Activated CD8-positive, alpha-beta memory T cell treated with anti-CD3 and anti-CD28 coated beads for 36 hours (primary cell): ENCODE measurements around the gene SPIRE1. TPM values are rescaled to one million over a fixed set of nuclear protein-coding genes. Genes with fewer than 3 reads are reported as not detected.

ENCODE experiments used
- CTCF ChIA-PET: fragments of 350-600 bp; sonication (Branson Sonifier 250); formaldehyde crosslinking; loops from one replicate; lab custom pipeline; 2021; ENCODE audit warnings: antibody characterized with exemption; lab: Charles Lee
- POLR2A ChIA-PET: fragments of 350-600 bp; sonication (Branson Sonifier 250); formaldehyde crosslinking; loops from one replicate; lab custom pipeline; 2021; ENCODE audit warnings: antibody characterized with exemption; lab: Charles Lee
- total RNA-seq, 2 experiments: library from RNA; stranded (reverse); gene quantifications; one replicate each; pipeline ENCODE4 v1.2.3, GENCODE V29; 2021

Gene SPIRE1
- total RNA-seq, 2 experiments from 2014 or later: 8.7 to 9.5 TPM

DNA sequence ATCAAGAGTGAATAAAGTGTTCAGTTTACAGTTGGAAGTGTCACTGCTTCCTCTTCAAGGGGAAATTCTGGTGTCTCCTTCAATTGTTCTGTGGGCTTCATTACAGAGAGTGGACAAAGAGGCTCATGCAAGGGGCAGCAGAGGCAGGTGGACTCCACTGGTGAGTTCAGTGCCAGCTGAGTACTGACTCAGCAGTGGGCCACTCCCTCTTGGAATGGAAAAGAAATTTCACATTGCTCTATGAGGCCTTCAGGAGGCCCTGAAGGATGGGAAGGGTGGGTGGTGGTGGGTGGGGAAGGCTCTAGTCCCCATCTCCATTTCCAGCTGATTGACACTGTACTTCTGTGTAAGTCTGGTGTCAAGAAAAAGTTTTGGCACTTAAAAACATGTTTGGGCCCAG lies 183.8 kb downstream of the SPIRE1 start:
- POLR2A ChIA-PET: no interaction called here

DNA sequence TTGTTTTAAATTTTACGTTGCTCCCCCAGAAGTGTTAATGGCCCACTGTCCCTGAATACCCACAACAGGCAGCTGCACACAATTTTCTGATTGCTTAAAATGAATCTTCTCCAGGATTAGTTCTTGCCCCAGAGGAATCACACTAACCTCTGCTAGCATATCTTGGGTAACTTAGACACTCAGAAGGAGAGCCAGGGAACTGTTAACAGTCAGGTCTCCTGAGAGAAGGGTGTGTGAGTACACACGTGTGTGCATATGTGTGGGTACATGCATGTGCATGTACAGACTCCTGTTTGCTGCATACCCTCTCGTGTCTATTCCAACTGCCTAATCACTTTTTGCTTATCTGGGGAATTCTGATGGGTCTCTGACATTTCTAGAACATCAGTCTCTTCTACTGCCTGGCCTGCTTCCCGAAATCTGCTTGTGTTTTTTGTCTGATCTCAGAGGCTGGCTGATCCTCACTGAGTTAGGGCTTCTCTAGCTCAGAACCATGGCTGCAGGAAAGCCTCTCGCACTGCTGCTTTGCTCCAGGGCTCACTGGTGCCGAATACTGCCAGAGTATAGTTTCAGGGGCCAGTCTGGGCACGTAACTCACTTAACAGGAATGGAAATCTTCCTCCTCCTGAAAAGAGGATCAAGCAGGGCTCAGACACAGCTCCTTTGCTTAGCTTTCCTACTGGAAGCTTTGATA lies 187.4 kb downstream of the SPIRE1 start:
- CTCF ChIA-PET: no interaction called here

More for the DNA sequence above, 183.8 kb downstream of the SPIRE1 start:
- CTCF ChIA-PET: no interaction called here

DNA sequence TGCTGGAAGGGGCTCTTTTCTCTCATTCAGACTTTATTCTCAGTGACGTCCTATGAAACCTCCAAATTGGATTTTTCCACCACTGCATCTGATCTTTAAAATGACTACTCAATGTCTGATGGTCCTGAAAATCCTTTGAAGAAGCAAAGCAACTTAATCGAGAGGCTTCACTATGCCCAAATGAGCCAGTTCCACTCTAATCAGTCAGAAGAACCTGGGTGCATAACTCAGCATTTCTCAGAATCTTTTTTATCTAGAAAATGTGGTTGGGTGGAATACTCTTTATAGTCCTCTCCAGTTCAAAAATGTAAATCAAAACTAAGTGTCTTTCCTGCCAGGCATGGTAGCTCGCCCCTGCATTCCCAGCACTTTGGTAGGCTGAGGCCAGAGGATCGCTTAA lies 189.5 kb downstream of the SPIRE1 start:
- ChIA-PET POLR2A (no interaction called here), CTCF (no interaction called here)

More for the DNA sequence above, 187.4 kb downstream of the SPIRE1 start:
- POLR2A ChIA-PET: no interaction called here

DNA sequence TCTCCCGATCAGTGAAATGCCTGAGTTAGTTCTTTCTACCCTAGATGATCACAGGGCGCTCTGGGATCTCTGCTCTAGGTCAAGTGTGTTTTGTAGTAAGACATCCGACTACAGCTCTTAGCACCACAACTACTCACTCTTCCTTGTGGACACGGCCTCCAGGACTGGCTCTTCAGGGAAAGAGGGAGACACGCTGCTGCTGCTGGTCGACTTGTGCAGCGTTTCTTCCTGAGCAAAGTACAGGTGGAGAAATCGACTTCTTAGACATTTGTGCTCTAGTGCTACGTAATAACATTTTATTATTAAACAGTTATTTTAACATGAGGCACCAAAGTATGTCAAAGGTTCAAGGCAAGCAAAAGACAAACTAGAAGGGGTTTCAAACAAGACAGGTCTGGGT lies 193.2 kb downstream of the SPIRE1 start:
- ChIA-PET POLR2A (no interaction called here), CTCF (no interaction called here)

DNA sequence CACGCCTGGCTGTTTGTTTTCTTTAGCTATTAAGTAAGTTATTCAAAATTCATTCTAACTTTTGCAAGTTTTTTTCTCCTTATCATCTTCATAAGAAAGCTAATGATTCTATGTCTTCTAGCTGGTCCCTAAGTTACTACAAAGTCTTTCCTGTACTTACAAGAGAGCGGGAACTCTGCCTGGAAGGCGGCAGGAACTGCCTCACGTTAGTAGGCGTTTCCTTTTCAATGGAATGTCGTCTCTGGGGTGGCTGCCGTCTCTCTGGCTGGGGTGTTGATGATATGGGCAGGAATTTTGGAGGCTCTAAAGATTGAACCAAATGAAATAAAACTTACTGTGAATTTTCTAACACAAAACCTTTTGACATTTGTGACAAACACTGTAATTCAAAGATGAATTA lies 194.7 kb downstream of the SPIRE1 start:
- ChIA-PET POLR2A (no interaction called here), CTCF (no interaction called here)

DNA sequence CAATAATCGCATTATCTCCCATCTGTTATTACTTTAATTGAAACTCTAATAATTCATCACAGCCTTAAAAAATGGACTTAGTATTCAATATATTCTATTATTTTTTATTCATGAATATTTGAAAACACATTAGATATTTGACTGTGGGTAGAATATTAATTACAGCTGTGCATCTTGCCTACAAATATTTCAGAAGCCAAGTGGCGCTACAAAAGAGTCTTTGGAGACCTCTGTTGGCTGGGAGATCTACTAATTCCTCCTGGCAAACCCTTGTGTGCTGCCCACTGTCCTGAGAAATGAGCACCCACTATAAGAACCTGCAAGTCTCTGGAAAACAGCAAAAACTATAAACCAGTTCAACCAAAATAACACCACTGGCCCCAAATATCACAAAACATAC lies 195.7 kb downstream of the SPIRE1 start:
- POLR2A ChIA-PET: no interaction called here
- CTCF ChIA-PET: no interaction called here

DNA sequence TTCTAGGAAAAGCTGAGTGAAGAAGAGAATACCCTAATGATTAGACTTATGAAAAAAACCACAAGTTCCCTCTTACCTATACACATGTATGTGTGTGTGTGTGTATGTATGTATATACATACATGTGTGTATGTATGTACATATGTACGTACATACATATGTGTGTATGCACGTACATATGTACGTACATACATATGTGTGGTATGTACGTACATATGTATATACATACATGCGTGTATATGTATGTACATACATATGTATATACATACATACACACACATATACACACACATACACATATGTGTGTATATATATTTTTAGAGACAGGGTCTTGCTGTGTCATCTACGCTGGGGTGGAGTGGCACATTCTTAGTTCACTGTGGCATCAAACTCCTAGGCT lies 196.6 kb downstream of the SPIRE1 start:
- CTCF ChIA-PET: no interaction called here

DNA sequence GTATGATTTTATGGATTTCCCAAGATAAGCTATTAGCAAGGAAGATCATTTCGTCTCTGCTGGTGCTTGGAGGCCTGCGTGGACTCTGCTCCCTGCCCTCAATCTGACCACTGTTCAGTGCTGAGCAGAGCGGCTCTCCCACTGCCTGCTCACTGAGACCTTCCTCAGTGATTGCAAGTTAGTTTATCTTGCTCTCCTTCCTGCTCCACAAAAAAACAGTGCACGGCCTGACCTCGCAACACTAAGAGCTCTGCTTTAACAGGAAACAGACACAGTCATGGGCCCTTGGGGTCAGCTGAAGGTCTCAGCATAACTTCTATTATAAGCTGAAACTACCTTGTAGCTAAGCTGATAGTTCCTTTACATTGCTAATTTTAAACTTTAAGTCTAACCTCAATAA lies 197.0 kb downstream of the SPIRE1 start:
- ChIA-PET CTCF (no interaction called here), POLR2A (no interaction called here)

More for the DNA sequence above, 196.6 kb downstream of the SPIRE1 start:
- POLR2A ChIA-PET: interaction anchor here (0.5 kb wide), 1 partner anchor 20 kb away, joined by 3 read pairs; no protein-coding TSS in a partner anchor

DNA sequence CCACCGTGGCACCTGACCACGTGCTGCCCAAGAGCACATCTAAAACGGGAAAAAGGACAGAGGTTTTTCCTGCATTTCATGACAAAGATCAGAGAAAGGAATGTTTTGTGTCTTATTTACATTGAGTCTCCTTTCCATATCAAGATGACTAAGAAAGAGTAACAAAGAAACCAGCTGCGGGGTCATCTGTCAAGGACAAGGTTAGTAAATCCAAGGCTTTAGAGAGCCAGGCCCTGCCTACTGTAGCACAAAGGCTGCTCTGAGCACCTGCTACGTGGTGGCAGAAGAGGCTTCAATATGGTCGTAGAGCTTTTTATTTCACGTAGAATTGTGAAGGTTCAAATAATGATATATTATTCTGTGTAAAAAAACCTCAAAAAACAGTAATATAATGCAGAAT lies 199.1 kb downstream of the SPIRE1 start:
- ChIA-PET POLR2A (no interaction called here), CTCF (interaction anchor here (0.5 kb wide), 1 partner anchor 165 kb away, joined by 6 read pairs; no protein-coding TSS in a partner anchor)

DNA sequence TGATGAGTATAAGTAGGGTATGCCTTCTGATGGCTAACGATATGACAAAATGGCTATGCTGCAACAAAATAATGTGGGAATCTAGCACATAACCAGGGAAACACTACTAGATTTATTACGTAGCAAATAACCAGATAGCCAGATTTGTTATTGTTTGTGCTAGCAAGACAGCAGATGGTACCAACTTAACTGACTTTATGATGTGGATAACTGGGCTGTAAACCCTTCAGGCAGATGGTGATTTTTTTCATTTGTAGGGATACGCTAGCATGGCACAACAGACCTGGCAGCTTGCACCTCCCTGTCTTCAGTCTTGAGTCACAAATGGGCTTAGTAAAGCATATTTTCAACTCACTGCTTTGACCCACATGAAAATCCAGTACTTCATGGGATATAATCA lies 201.5 kb downstream of the SPIRE1 start:
- ChIA-PET POLR2A (no interaction called here), CTCF (no interaction called here)

DNA sequence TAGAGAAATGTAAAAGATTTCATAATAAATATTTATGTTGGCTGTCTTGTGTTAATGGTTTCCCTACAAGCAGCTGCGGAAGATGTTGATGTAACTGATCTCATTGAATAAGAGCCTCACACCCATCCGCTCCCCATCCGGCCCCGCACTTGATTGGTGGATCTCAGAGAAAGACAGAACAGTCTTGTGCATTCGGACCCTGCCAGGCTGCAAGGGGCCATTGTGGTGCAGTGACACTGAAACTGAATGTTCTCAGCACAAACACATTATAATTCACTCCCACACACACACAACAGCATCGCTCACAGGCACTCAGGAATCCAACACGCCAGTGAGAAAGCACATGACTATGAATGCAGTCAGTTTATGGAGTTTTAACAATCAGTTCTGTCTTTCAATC lies 202.4 kb downstream of the SPIRE1 start:
- CTCF ChIA-PET: no interaction called here
- POLR2A ChIA-PET: no interaction called here

DNA sequence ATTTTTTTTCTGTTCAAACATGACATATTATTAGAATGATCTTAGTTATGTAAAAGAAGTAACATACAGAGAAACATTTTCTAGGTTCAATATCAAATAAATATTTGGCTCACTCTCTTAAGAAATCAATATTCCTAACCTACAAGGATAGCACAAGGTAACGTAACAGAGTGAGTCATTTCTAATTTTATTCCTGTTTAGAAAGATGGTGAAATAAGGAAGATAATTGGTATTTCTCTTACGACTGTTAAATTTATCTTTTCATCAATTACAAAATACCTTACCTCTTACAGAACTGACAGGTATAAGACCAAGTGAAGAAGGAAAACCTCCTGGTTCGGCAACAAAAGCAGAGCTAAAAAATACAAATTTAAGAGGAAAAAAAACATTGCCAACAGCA lies 205.1 kb downstream of the SPIRE1 start:
- ChIA-PET CTCF (no interaction called here), POLR2A (no interaction called here)

DNA sequence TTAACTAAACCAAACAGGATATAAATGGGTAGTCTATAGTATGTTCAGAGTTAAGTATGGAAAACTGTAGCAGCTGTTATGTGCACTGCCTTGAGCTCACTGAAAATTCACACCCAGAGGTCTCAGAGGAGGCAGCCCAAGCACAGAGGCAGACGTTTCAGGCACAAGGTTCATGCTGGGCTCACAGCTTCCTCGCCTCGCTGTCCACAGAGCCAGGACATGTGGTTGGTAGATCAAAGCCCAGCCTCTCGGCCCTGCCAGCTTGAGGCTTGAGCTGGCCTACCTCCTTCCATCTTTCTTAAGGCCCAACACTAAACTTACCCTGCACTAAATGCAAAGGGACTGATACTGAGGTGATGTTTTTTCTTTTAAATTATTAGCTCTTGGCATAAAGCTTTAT lies 206.5 kb downstream of the SPIRE1 start:
- ChIA-PET POLR2A (no interaction called here), CTCF (interaction anchor here (1.3 kb wide), 1 partner anchor 15 kb away, joined by 3 read pairs; no protein-coding TSS in a partner anchor)

DNA sequence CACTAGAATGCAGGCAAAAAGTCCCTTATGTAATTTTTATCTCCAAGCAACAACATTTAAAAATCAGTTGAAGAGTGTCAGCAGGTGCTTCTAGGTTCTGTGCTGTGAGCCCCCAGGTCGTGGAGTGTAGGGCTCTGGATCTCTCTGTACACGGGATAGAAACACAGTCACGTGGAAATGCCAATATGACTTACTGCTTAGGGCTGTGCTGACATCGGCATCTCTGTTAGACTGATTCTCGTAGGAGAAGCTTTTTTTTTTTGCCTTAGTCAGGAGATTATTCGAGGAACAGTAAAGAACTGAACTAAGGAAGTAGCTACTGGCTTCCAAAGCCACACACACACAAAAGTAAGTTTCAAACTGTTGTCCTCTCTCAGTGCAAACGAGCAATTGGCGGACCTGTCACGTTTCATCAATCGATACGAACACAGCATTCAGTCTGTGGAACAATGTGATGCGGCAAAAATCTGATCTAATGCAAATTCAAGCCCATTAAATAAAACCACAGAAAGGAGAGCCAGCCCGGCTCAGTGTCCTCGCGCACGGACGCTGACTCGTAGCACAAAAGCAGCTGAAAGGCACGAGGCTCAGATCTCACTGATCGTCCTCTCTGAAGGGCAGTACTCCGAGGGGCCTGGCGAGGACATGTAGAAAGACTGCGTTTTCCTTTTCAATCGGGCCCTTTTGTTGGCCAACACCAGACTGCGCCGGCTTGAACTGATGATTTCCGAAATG lies 208.7 kb downstream of the SPIRE1 start:
- CTCF ChIA-PET: no interaction called here
- POLR2A ChIA-PET: no interaction called here

DNA sequence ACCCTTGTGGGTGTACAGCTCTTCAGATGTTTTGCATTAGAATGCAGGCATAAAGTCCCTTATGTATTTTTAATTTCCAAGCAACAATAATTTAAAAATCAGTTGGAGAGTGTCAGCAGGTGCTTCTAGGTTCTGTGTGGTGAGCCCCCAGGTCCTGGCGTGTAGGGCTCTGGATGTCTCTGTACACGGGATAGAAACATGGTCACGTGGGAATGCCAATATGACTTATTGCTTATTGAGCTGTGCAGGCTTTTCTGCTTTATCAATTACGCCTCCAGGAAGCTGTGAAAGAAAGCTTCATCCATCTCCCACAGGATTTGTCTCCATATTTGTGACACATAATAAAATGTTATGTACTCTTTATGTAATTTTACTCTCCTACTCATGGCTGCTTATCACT lies 212.4 kb downstream of the SPIRE1 start:
- CTCF ChIA-PET: no interaction called here

DNA sequence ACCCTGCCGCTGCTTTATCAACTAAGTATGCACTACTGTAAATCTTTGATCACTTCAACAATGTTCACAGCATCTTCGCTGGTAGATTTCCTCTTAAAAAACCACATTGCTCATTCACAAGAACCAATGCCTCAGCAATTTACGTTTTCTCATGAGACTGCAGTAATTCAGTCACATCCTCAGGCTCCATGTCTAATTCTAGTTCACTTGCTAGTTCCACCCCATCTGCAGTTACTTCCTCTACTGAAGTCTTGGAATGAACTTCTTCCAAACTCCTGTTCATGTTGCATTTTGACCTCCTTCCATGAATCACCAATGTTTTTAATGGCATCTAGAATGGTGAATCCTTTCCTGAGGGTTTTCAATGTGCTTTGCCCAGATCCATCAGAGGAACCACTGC lies 214.4 kb downstream of the SPIRE1 start:
- POLR2A ChIA-PET: no interaction called here

More for the DNA sequence above, 212.4 kb downstream of the SPIRE1 start:
- POLR2A ChIA-PET: interaction anchor here (0.7 kb wide), 1 partner anchor 559 kb away, joined by 4 read pairs; no protein-coding TSS in a partner anchor

DNA sequence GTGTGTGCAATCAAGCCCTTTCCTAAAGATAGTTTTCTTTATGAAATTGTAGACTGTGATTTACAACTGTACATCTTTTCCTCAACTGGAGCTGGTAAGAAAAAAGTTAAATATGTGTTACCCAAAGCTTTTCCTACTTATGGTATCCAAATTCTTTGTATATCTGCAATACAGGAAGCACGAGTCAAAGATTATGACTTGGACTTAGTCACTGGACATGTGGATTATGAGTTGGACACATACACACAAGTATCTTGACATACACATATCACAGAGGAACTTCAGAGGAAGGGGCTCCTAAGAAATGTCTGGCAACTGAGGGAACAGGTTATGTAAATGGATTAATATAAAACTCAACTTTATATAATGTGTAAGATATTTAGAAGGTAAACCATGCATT lies 215.0 kb downstream of the SPIRE1 start:
- ChIA-PET CTCF (no interaction called here), POLR2A (no interaction called here)

More for the DNA sequence above, 214.4 kb downstream of the SPIRE1 start:
- CTCF ChIA-PET: no interaction called here

DNA sequence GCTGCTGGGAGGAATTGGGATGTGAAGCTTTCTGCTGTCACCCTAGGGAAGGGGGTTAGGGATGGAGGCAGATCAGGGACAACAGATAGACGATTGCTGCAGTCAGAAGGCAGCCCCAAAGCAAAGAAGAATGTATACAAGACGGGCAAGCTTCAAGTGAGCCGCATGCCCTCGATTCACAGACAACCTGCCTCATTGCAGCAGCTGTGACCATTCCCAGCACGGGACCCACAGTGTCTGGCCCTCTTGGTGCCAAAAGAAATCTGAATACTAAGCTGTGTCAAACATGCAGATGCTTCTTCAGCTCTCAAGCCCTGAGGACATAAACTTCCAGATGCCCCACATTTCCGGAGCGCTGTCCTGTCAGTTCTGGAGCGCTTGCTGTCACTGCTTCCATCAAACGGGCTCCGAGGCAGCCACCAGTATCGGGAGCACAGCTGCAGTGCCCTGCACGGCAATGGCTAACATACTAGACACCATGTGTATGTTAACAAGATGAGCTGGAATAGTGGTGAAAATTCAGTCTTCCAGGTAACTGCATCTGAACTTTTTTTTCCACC lies 216.4 kb downstream of the SPIRE1 start:
- ChIA-PET POLR2A (no interaction called here), CTCF (no interaction called here)

DNA sequence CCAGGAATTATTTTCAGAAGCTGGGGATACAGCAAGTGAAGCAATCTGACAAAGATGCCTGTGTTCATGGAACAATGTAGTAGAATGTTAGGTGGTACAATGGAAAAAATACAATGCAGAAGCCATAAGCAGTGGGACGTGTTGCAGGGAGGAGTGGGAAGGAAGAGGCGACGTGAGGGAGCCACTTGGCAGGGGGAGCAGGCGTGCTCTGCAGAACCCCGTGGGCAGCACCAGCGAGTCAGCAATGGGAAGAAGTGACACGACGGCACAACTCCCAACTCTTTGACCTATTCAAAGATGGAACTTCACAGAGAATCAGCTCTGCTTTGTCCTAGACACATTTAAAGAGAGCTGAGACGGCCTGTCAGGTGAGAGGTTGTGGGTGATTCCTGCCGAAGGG lies 219.7 kb downstream of the SPIRE1 start:
- CTCF ChIA-PET: no interaction called here
- POLR2A ChIA-PET: no interaction called here

DNA sequence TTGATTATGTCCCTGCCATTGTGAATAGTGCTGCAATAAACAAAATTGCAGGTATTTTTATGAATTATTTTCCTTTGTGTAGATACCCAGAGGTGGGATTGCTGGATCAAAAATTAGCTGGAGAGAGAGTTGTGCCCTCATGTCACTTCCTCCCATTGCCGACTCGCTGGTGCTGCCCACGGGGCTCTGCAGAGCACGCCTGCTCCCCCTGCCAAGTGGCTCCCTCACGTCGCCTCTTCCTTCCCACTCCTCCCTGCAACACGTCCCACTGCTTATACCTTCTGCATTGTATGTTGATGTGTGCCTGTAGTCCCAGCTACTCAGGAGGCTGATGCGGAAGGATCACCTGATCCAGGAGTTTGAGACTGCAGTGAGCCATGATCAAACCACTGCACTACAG lies 222.0 kb downstream of the SPIRE1 start:
- ChIA-PET CTCF (interaction anchor here (1.1 kb wide), 1 partner anchor 15 kb away, joined by 3 read pairs; no protein-coding TSS in a partner anchor), POLR2A (no interaction called here)
